A673 (cell line): ENCODE data around the gene CD53. TPM values are rescaled to one million over a fixed set of nuclear protein-coding genes. Genes with fewer than 3 reads are reported as not detected.

ENCODE experiments used
- BruUV-seq: library from RNA; stranded (reverse); fragments of 400-500 nt; replicated peaks from 2 replicates; lab custom pipeline; 2021; lab: Mats Ljungman, UMichigan
- CTCF ChIA-PET: fragments of 300-600 bp; sonication (Branson Sonifier 250); formaldehyde crosslinking; loops from one replicate; lab custom pipeline; 2022; ENCODE audit warnings: antibody characterized with exemption; lab: Charles Lee
- POLR2A ChIA-PET: fragments of 300-600 bp; sonication (Branson Sonifier 250); formaldehyde crosslinking; loops from one replicate; lab custom pipeline; 2022; ENCODE audit warnings: antibody characterized with exemption; ENCODE audit not compliant: low non-redundant PET; lab: Charles Lee
- DNase-seq: peaks from one replicate; pipeline ENCODE4 v3.0.0-alpha.2; 2015; ENCODE audit warnings: low spot score
- H3K27ac ChIP-seq: fragments of 200-600 bp; sonication (generic); 2 replicates; pipeline ENCODE4 v1.5.1; 2016; ENCODE audit warnings: mixed run types, low read depth, mild to moderate bottlenecking, mixed read lengths, antibody characterized with exemption, low read length; ENCODE audit not compliant: poor library complexity, severe bottlenecking
- H3K27me3 ChIP-seq: fragments of 200-600 bp; sonication (generic); replicated peaks from 2 replicates; pipeline ENCODE4 v1.6.1; 2017; ENCODE audit warnings: mixed run types, low read depth, mild to moderate bottlenecking, mixed read lengths, antibody characterized with exemption, low read length; ENCODE audit not compliant: insufficient read depth, poor library complexity
- H3K36me3 ChIP-seq: fragments of 200-600 bp; sonication (generic); 2 replicates; pipeline ENCODE4 v1.6.1; 2016; ENCODE audit warnings: mixed run types, mild to moderate bottlenecking, mixed read lengths, antibody characterized with exemption, low read length; ENCODE audit not compliant: insufficient read depth, poor library complexity, severe bottlenecking
- H3K4me1 ChIP-seq: fragments of 200-600 bp; sonication (generic); 2 replicates; pipeline ENCODE4 v1.6.1; 2017; ENCODE audit warnings: mixed run types, mild to moderate bottlenecking, mixed read lengths, antibody characterized with exemption, low read length; ENCODE audit not compliant: insufficient read depth, poor library complexity, severe bottlenecking
- H3K4me3 ChIP-seq: fragments of 200-600 bp; sonication (generic); 2 replicates; pipeline ENCODE4 v1.5.1; 2016; ENCODE audit warnings: low read depth, mixed run types, mild to moderate bottlenecking, mixed read lengths, low read length; ENCODE audit not compliant: poor library complexity, severe bottlenecking
- H3K9me3 ChIP-seq: fragments of 200-600 bp; sonication (generic); 2 replicates; pipeline ENCODE4 v1.6.1; 2016; ENCODE audit warnings: mixed run types, low read depth, mild to moderate bottlenecking, mixed read lengths, antibody characterized with exemption, low read length; ENCODE audit not compliant: poor library complexity, severe bottlenecking
- CTCF ChIP-seq: fragments of 300-800, 200-600 bp; sonication (generic); conservative IDR thresholded peaks from 2 replicates; pipeline ENCODE4 v1.5.1; 2017; ENCODE audit warnings: low read depth, mild to moderate bottlenecking, antibody characterized with exemption, low read length, moderate library complexity, mixed read lengths
- EZH2 ChIP-seq: fragments of 200-600 bp; sonication (generic); IDR thresholded peaks from 2 replicates; pipeline ENCODE4 v1.6.1; 2017; ENCODE audit warnings: borderline replicate concordance, low read depth, mild to moderate bottlenecking, mixed read lengths, antibody characterized with exemption, low read length; ENCODE audit not compliant: poor library complexity, severe bottlenecking
- intact Hi-C: fragments of 100-400 bp; cut with micrococcal nuclease; formaldehyde crosslinking; loops from one replicate; pipeline ENCODE4 v1.10.0; 2022; ENCODE audit not compliant: unreplicated experiment
- total RNA-seq: library from RNA; stranded (reverse); gene quantifications from 2 replicates; pipeline ENCODE4 v1.2.3, GENCODE V29; 2021

Gene CD53
- total RNA-seq, 1 experiment from 2014 or later = 0.19 TPM

GRCh38 chr1:110846861-110847260 is 26.1 kb upstream of the CD53 start:
- ChIA-PET CTCF (no interaction called here), POLR2A (no interaction called here)
- DNase-seq = no peak
- TF ChIP-seq EZH2 (no peak), CTCF (no peak)
- Histone ChIP-seq H3K9me3 (no peaks in the 10 kb centered on the region), H3K27me3 (peaks cover 61% of the 10 kb centered on the region), H3K27ac (no peak overlapping the region), H3K36me3 (no peaks in the 10 kb centered on the region), H3K4me3 (no peak overlapping the region), H3K4me1 (no peaks in the 10 kb centered on the region)
- no TSS peak for BruUV-seq
- intact Hi-C loops = no loop called here

GRCh38 chr1:110850145-110850544 is 22.8 kb upstream of the CD53 start:
- POLR2A ChIA-PET = no interaction called here
- no TSS peak for BruUV-seq
- CTCF ChIA-PET = no interaction called here
- H3K4me3 ChIP-seq = no peak overlapping the region
- no peak for TF ChIP-seq EZH2
- no peak for TF ChIP-seq CTCF
- H3K27ac ChIP-seq = no peak overlapping the region
- H3K36me3 ChIP-seq = no peaks in the 10 kb centered on the region
- no peaks in the 10 kb centered on the region for H3K9me3 ChIP-seq
- DNase-seq = no peak
- H3K4me1 ChIP-seq = no peaks in the 10 kb centered on the region
- intact Hi-C loops = no loop called here
- H3K27me3 ChIP-seq = peaks cover 75% of the 10 kb centered on the region

GRCh38 chr1:110850627-110851026 is 22.3 kb upstream of the CD53 start:
- H3K36me3 ChIP-seq = no peaks in the 10 kb centered on the region
- no TSS peak for BruUV-seq
- intact Hi-C loops = no loop called here
- ChIA-PET CTCF (no interaction called here), POLR2A (no interaction called here)
- H3K4me1 ChIP-seq = no peaks in the 10 kb centered on the region
- no peak overlapping the region for H3K4me3 ChIP-seq
- H3K27me3 ChIP-seq = peaks cover 80% of the 10 kb centered on the region
- TF ChIP-seq EZH2 (no peak), CTCF (no peak)
- H3K27ac ChIP-seq = no peak overlapping the region
- DNase-seq = no peak
- no peaks in the 10 kb centered on the region for H3K9me3 ChIP-seq
